ENCODE measurements around the gene SLC25A48.

SLC25A48 gene

DNA sequence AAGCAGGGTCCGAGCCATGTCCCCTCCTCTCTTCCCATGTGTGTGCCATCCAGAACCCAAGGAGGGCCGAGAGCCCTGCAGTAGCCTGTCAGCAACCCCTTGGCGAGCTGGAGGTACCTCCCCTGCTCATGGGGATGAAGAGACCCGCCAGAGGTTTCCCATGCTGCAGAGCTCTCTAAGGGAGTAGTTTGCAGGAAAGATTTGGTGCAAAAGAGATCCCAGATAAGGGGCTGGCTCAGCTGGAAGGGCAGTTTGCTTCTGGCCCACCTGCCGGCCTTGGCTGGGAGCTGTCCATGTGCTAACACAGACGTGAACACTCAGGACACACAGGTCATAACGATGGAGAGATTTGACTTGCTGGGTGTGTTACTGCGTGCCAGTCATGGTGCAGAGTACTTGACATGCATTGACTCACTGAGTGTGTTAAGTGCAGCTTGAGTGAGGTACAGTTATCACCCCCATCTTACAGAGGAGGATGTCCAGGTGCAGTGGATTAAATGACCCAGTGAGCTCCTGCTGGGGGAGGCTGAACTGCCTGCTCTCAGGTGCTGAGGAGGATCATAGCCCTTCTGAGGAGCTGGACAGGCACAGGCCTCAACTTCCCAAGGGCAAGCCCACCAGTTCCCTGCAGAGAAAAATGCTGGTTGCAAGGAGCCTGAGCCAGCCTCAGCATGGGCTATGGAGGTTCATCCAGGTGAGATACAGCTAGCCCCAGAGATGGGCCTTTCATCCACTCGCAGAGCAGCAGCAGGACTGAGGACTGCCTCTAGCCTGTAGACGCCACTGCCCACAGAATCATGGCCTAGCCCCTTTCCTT, 6.3 kb upstream of the SLC25A48 start:
- Histone ChIP-seq H3K27me3 (peaks cover 12% of the 10 kb centered on the region), H3K4me3 (ENCODE audit: low read depth, low read length) (no peak overlapping the region), H3K9me3 (no peaks in the 10 kb centered on the region), H3K4me1 (no peaks in the 10 kb centered on the region), H3K36me3 (no peaks in the 10 kb centered on the region)
- DNase-seq, result no peak
- no peak for TF ChIP-seq CTCF (IDR thresholded peaks at IDR 0.05; ENCODE audit: low read depth, low read length)

- Histone ChIP-seq H3K4me3 (ENCODE audit: low read depth, low read length) (no peak overlapping the region), H3K27me3 (peaks cover 18% of the 10 kb centered on the region), H3K9me3 (no peaks in the 10 kb centered on the region), H3K4me1 (no peaks in the 10 kb centered on the region), H3K36me3 (no peaks in the 10 kb centered on the region)
- TF ChIP-seq CTCF (IDR thresholded peaks at IDR 0.05; ENCODE audit: low read depth, low read length), result no peak
- DNase-seq, result no peak
Observed at GRCh38 chr5:135828782-135829127, 5.7 kb upstream of the SLC25A48 start.

DNA sequence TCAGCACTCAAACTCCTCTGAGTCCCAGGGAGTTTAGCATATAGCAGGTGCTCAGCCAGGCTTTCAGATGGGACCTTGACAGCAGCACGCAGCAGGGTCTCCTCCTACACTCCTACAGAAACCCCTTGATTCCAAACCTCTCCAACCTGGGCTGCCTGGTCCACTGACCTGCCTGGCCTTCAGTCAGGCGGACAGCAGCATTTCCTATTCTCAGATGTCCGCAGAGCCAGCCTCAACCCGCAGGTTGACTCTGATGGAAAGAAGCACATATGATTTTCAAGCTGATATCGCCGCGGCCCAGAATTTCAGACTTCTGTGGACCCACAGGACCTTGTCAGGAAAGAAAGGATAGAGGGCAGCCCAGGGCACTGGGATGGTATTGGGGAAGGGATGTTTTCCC, 5.3 kb upstream of the SLC25A48 start:
- Histone ChIP-seq H3K27me3 (peaks cover 22% of the 10 kb centered on the region), H3K36me3 (no peaks in the 10 kb centered on the region)
- TF ChIP-seq CTCF (IDR thresholded peaks at IDR 0.05; ENCODE audit: low read depth, low read length), result no peak

GRCh38 chr5:135829681-135830383, 4.6 kb upstream of the SLC25A48 start:
- Histone ChIP-seq H3K4me1 (no peaks in the 10 kb centered on the region), H3K4me3 (ENCODE audit: low read depth, low read length) (no peak overlapping the region), H3K9me3 (no peaks in the 10 kb centered on the region), H3K36me3 (no peaks in the 10 kb centered on the region), H3K27me3 (peaks cover 28% of the 10 kb centered on the region)
- TF ChIP-seq CTCF (IDR thresholded peaks at IDR 0.05; ENCODE audit: low read depth, low read length), result peak; percentile 90
- peak; percentile 78 for DNase-seq

More for the DNA sequence above, 5.3 kb upstream of the SLC25A48 start:
- no peak overlapping the region for H3K4me3 ChIP-seq (ENCODE audit: low read depth, low read length)
- DNase-seq, result no peak
- H3K4me1 ChIP-seq, result no peaks in the 10 kb centered on the region
- no peaks in the 10 kb centered on the region for H3K9me3 ChIP-seq

- no peak for TF ChIP-seq CTCF (IDR thresholded peaks at IDR 0.05; ENCODE audit: low read depth, low read length)
- no peaks in the 10 kb centered on the region for H3K36me3 ChIP-seq
- H3K9me3 ChIP-seq, result no peaks in the 10 kb centered on the region
- no peak overlapping the region for H3K4me3 ChIP-seq (ENCODE audit: low read depth, low read length)
- H3K27me3 ChIP-seq, result peaks cover 34% of the 10 kb centered on the region
- no peak for DNase-seq
- H3K4me1 ChIP-seq, result no peaks in the 10 kb centered on the region
Observed at GRCh38 chr5:135830384-135830700, 4.1 kb upstream of the SLC25A48 start.

- no peaks in the 10 kb centered on the region for H3K36me3 ChIP-seq
- no peak for TF ChIP-seq CTCF (IDR thresholded peaks at IDR 0.05; ENCODE audit: low read depth, low read length)
- no peak for DNase-seq
- no peak overlapping the region for H3K4me3 ChIP-seq (ENCODE audit: low read depth, low read length)
- H3K9me3 ChIP-seq, result no peaks in the 10 kb centered on the region
- no peaks in the 10 kb centered on the region for H3K4me1 ChIP-seq
- peaks cover 39% of the 10 kb centered on the region for H3K27me3 ChIP-seq
Observed at GRCh38 chr5:135830876-135831275, 3.6 kb upstream of the SLC25A48 start.

Data from BE2C (cell line).